Left ventricle myocardium inferior (tissue), 1 donor: Measurements from ENCODE around the gene SMAD7. TPM values are rescaled to one million over a fixed set of nuclear protein-coding genes. Genes with fewer than 3 reads are reported as not detected.
A peak's percentile ranks its signal among the peaks of the same experiment; 100 is the strongest.

Experiments
- DNase-seq: peaks from one replicate; pipeline ENCODE4 v3.0.0-alpha.2; 2020
- H3K27ac ChIP-seq: fragments of 200-600 bp; replicated peaks from 2 replicates; pipeline ENCODE4 v1.8.0; 2021
- H3K27me3 ChIP-seq: fragments of 200-600 bp; 2 replicates; pipeline ENCODE4 v1.8.0; 2021; ENCODE audit warnings: low read depth
- H3K36me3 ChIP-seq: fragments of 200-600 bp; 2 replicates; pipeline ENCODE4 v1.8.0; 2021
- H3K4me1 ChIP-seq: fragments of 200-600 bp; 2 replicates; pipeline ENCODE4 v1.8.0; 2021
- H3K4me3 ChIP-seq: fragments of 200-600 bp; 2 replicates; pipeline ENCODE4 v1.8.0; 2021; ENCODE audit warnings: mild to moderate bottlenecking, moderate library complexity
- H3K9me3 ChIP-seq: fragments of 200-600 bp; replicated peaks from 2 replicates; pipeline ENCODE4 v1.8.0; 2021
- intact Hi-C: fragments of 100-400 bp; cut with micrococcal nuclease; formaldehyde crosslinking; loops from one replicate; pipeline ENCODE4 v1.11.0; 2022
- total RNA-seq: library from RNA; stranded (reverse); fragmentation: NEBNext Ultra II Directional; extraction: Animal tissue kit (Norgen Biotek cat#: 25700); gene quantifications from one replicate; pipeline ENCODE4 v1.2.1, GENCODE V29; 2021
- TF ChIP-seq, protein P1 (sequence below): fragments of 200-600 bp; IDR thresholded peaks from 2 replicates; pipeline ENCODE4 v1.8.0; 2021; ENCODE audit warnings: antibody characterized with exemption, mild to moderate bottlenecking, borderline replicate concordance
- donor health status: DM: no; HTN: yes; CAD: no; lungs with severe emphysema.

SMAD7 gene
- total RNA-seq, 1 donor from 2014 or later = 19.3 TPM

DNA sequence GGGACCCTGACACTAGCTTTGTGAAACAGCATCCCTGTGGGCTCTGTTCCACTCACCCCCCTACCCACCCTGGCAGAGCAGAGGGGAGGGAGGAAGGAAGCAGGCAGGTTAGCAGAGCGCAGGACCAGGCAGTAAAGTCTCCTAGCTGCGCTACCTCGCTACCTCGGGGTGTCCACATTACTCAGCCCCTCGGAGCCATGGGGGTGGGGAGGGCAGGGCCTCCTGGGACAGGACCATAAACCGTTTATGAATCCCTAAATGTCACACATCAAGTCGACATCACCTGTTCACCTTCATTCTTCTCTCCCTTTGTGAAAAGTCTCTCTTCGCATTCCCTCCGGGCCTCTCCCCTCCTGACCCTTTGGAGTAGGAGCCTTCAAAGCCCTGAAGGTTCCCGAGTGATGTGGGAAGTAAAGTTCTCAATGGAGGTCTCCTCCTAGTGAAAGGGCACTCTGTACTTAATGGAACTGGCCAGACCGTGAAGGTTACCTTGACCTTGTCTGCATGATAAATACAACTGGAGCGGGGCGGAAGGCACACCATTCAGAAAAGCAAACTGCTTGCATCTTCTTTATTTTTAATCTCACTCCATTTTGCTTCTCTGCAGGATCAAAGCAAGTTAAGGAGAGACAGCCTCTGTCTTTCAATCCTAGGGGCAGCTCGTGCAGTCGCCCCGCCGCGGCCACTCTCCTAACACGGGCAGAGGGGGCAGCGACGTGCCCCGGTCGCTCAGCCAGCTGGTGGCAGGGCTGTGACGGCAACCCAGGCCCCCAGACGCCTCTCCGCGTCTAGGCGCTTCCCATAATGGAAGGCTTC lies 23.7 kb upstream of the SMAD7 start:
- H3K4me3 ChIP-seq = peak overlapping the region; percentile 80
- no peaks in the 10 kb centered on the region for H3K27me3 ChIP-seq
- DNase-seq = no peak
- TF ChIP-seq, protein P1, sequence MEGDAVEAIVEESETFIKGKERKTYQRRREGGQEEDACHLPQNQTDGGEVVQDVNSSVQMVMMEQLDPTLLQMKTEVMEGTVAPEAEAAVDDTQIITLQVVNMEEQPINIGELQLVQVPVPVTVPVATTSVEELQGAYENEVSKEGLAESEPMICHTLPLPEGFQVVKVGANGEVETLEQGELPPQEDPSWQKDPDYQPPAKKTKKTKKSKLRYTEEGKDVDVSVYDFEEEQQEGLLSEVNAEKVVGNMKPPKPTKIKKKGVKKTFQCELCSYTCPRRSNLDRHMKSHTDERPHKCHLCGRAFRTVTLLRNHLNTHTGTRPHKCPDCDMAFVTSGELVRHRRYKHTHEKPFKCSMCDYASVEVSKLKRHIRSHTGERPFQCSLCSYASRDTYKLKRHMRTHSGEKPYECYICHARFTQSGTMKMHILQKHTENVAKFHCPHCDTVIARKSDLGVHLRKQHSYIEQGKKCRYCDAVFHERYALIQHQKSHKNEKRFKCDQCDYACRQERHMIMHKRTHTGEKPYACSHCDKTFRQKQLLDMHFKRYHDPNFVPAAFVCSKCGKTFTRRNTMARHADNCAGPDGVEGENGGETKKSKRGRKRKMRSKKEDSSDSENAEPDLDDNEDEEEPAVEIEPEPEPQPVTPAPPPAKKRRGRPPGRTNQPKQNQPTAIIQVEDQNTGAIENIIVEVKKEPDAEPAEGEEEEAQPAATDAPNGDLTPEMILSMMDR = peak; percentile 15
- peaks cover 14% of the 10 kb centered on the region for H3K4me1 ChIP-seq
- H3K9me3 ChIP-seq = no peaks in the 10 kb centered on the region
- intact Hi-C loops = no loop called here
- peak overlapping the region; percentile 90 for H3K27ac ChIP-seq
- H3K36me3 ChIP-seq = no peaks in the 10 kb centered on the region

DNA sequence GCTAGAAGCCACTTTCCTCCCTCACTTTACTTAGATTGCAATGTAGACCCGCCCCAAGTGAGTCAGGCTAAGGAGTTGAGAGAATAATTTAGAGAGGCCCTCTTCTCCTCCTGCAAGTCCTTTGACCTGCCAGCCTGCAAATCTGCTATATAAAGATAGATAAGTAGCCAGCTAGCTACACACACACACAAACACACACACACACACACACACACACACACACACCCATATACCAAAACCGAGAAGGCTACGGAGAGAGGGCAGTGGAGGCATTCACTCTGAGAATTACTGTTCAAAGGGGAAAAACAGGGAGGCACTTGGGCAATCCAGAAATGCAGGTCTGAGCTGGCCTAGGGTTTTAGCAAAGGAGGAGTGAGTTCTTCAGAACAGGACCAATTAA lies 23.0 kb upstream of the SMAD7 start:
- H3K27ac ChIP-seq = no peak overlapping the region
- TF ChIP-seq, protein P1 = no peak
- DNase-seq = no peak
- H3K4me3 ChIP-seq = no peak overlapping the region
- H3K36me3 ChIP-seq = no peaks in the 10 kb centered on the region
- peaks cover 14% of the 10 kb centered on the region for H3K4me1 ChIP-seq
- H3K9me3 ChIP-seq = no peaks in the 10 kb centered on the region
- intact Hi-C loops = no loop called here
- H3K27me3 ChIP-seq = no peaks in the 10 kb centered on the region

GRCh38 chr18:48968412-48969215 lies 17.8 kb upstream of the SMAD7 start:
- TF ChIP-seq, protein P1 = no peak
- no peaks in the 10 kb centered on the region for H3K27me3 ChIP-seq
- no peak overlapping the region for H3K27ac ChIP-seq
- H3K9me3 ChIP-seq = no peaks in the 10 kb centered on the region
- intact Hi-C loops = no loop called here
- no peaks in the 10 kb centered on the region for H3K4me1 ChIP-seq
- H3K36me3 ChIP-seq = no peaks in the 10 kb centered on the region
- DNase-seq = no peak
- H3K4me3 ChIP-seq = no peak overlapping the region

DNA sequence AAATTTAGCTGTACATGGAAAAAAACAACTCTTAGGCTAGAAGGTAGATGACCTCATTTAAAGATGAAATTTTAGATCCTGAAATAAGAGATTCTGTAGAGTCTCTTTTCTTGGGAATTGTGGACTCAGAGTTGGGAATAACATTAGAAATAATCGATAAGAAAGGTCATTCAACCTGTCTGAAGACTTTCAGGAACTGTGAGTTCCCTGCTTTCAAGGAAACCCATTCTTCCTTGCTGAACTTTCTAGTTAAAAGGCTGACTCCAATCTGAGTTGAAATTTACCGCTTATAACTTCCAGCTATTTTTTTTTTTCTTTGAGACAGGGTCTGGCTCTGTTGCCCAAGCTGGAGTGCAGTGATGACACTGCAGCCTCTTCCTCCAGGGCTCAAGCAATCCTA lies 16.8 kb upstream of the SMAD7 start:
- intact Hi-C loops = no loop called here
- no peak overlapping the region for H3K4me3 ChIP-seq
- TF ChIP-seq, protein P1 = no peak

GRCh38 chr18:48966523-48966922 lies 15.8 kb upstream of the SMAD7 start:
- Histone ChIP-seq H3K4me3 (no peak overlapping the region), H3K27me3 (no peaks in the 10 kb centered on the region), H3K27ac (no peak overlapping the region), H3K9me3 (no peaks in the 10 kb centered on the region), H3K36me3 (no peaks in the 10 kb centered on the region), H3K4me1 (no peaks in the 10 kb centered on the region)
- intact Hi-C loops = no loop called here
- TF ChIP-seq, protein P1 = no peak
- DNase-seq = no peak

More for the DNA sequence above, 16.8 kb upstream of the SMAD7 start:
- Histone ChIP-seq H3K9me3 (no peaks in the 10 kb centered on the region), H3K27ac (no peak overlapping the region), H3K36me3 (no peaks in the 10 kb centered on the region), H3K4me1 (no peaks in the 10 kb centered on the region), H3K27me3 (no peaks in the 10 kb centered on the region)
- no peak for DNase-seq
